Panc1 (cell line): ENCODE results near the gene IKZF3. TPM values are rescaled to one million over a fixed set of nuclear protein-coding genes. Genes with fewer than 3 reads are reported as not detected.

Experiments used
- ATAC-seq: fragments of 200-7000 bp; cut with Tn5 transposase; 2 replicates; pipeline ENCODE4 v1.9.1; 2020; ENCODE audit warnings: mild to moderate bottlenecking, moderate library complexity
- BruUV-seq: library from RNA; stranded (reverse); fragments of 400-500 nt; replicated peaks from 2 replicates; lab custom pipeline; 2021; lab: Mats Ljungman, UMichigan
- CTCF ChIA-PET: fragments of 300-600 bp; sonication (Branson Sonifier 250); formaldehyde crosslinking; loops from one replicate; lab custom pipeline; 2022; ENCODE audit warnings: antibody characterized with exemption; lab: Charles Lee
- POLR2A ChIA-PET: fragments of 300-600 bp; sonication (Branson Sonifier 250); formaldehyde crosslinking; loops from one replicate; lab custom pipeline; 2022; ENCODE audit warnings: antibody characterized with exemption; lab: Charles Lee
- DNase-seq: peaks from one replicate; pipeline ENCODE4 v3.0.0-alpha.2; 2010; ENCODE audit warnings: low read depth, low spot score
- H3K27ac ChIP-seq: 2 replicates; pipeline ENCODE4 v1.5.1; 2011; ENCODE audit warnings: mild to moderate bottlenecking, low read length, inconsistent platforms
- H3K27me3 ChIP-seq: fragments of 200-500 bp; sonication (Bioruptor generic); 2 replicates; pipeline ENCODE4 v1.6.0; 2014; ENCODE audit warnings: low read length, inconsistent platforms; ENCODE audit not compliant: control insufficient read depth, insufficient read depth
- H3K36me3 ChIP-seq: fragments of 200-500 bp; sonication (Bioruptor generic); 2 replicates; pipeline ENCODE4 v1.5.1; 2014; ENCODE audit warnings: inconsistent platforms, mild to moderate bottlenecking, low read length, moderate library complexity; ENCODE audit not compliant: control insufficient read depth, insufficient read depth
- H3K4me1 ChIP-seq: 2 replicates; pipeline ENCODE4 v1.5.1; 2011; ENCODE audit warnings: inconsistent platforms, mild to moderate bottlenecking, low read length, moderate library complexity; ENCODE audit not compliant: control insufficient read depth, insufficient read depth
- H3K4me3 ChIP-seq, 2 experiments: 2 replicates each; pipeline ENCODE4 v1.5.1; 2011 to 2012; ENCODE audit warnings: low read depth in 2 of 2, low read length in 2 of 2, mild to moderate bottlenecking in 2 of 2, inconsistent platforms in 1 of 2, moderate library complexity in 1 of 2
- H3K9me3 ChIP-seq: fragments of 200-500 bp; sonication (Bioruptor generic); 2 replicates; pipeline ENCODE4 v1.5.1; 2014; ENCODE audit warnings: low read depth, mild to moderate bottlenecking, inconsistent platforms, low read length, moderate library complexity; ENCODE audit not compliant: control insufficient read depth, insufficient read depth
- CTCF ChIP-seq: fragments of 450-650 bp; IDR thresholded peaks from 2 replicates; pipeline ENCODE4 v1.5.1; 2017; ENCODE audit warnings: mild to moderate bottlenecking
- POLR2AphosphoS5 ChIP-seq: IDR thresholded peaks from 2 replicates; pipeline ENCODE4 v1.6.1; 2012; ENCODE audit warnings: mild to moderate bottlenecking, low read depth, low read length, moderate library complexity
- REST ChIP-seq, 2 experiments: IDR thresholded peaks; 2 replicates each; pipeline ENCODE4 v1.6.1; 2011 to 2012; ENCODE audit warnings: low read depth in 2 of 2, control low read depth in 1 of 2, low read length in 1 of 2, mild to moderate bottlenecking in 1 of 2, moderate library complexity in 1 of 2; ENCODE audit not compliant: insufficient read depth in 1 of 2
- SIN3A ChIP-seq: IDR thresholded peaks from 2 replicates; pipeline ENCODE4 v1.6.1; 2012; ENCODE audit warnings: low read depth, mild to moderate bottlenecking, low read length, moderate library complexity, borderline replicate concordance; ENCODE audit not compliant: insufficient read depth
- TCF7L2 ChIP-seq: IDR thresholded peaks from 2 replicates; pipeline ENCODE4 v1.6.1; 2011; ENCODE audit warnings: mild to moderate bottlenecking, low read depth, low read length, inconsistent platforms
- in situ Hi-C: cut with HindIII; loops from 2 replicates; pipeline ENCODE4 v1.10.0; 2016; ENCODE audit warnings: low sequenced_read_pairs, low pct_unique_long_range_greater_than_20kb
- intact Hi-C: fragments of 100-400 bp; cut with micrococcal nuclease; formaldehyde crosslinking; loops from one replicate; pipeline ENCODE4 v1.10.0; 2022; ENCODE audit not compliant: unreplicated experiment
- total RNA-seq: library from RNA; stranded (reverse); gene quantifications from one replicate; pipeline ENCODE4 v1.2.1, GENCODE V29; 2021; ENCODE audit not compliant: unreplicated experiment

Gene IKZF3
- total RNA-seq, 1 experiment from 2014 or later, result 0.59 TPM

- Histone ChIP-seq H3K9me3 (no peaks in the 10 kb centered on the region), H3K4me3 (no peak overlapping the region), H3K27me3 (no peaks in the 10 kb centered on the region; the same call in 1 of the 2 replicates), H3K36me3 (no peaks in the 10 kb centered on the region), H3K4me1 (peaks cover 9% of the 10 kb centered on the region; the same call in 1 of the 2 replicates), H3K27ac (no peak overlapping the region)
- ChIA-PET CTCF (no interaction called here), POLR2A (no interaction called here)
- no TSS peak for BruUV-seq
- ATAC-seq, result no peak
- DNase-seq, result no peak
- in situ Hi-C loops (no loop called here), intact Hi-C loops (no loop called here)
- TF ChIP-seq SIN3A (no peak), REST (IDR thresholded peaks at IDR 0.05; ENCODE audit: insufficient read depth in 1 of 2, low read depth in 2 of 2, low read length in 1 of 2) (no peak), CTCF (no peak), TCF7L2 (no peak), POLR2AphosphoS5 (no peak)
Measured at GRCh38 chr17:39757176-39757662, 106.9 kb downstream of the IKZF3 start.

- DNase-seq (no peak), ATAC-seq (no peak)
- TF ChIP-seq SIN3A, result no peak
- no peak for TF ChIP-seq REST (IDR thresholded peaks at IDR 0.05; ENCODE audit: insufficient read depth in 1 of 2, low read depth in 2 of 2, low read length in 1 of 2)
- no peak for TF ChIP-seq CTCF
- TF ChIP-seq POLR2AphosphoS5, result no peak
- no peak for TF ChIP-seq TCF7L2
- in situ Hi-C loops, result no loop called here
- no TSS peak for BruUV-seq
- Histone ChIP-seq H3K4me1 (peaks cover 9% of the 10 kb centered on the region; the same call in 1 of the 2 replicates), H3K27ac (no peak overlapping the region), H3K9me3 (no peaks in the 10 kb centered on the region), H3K4me3 (no peak overlapping the region), H3K27me3 (no peaks in the 10 kb centered on the region; the same call in 1 of the 2 replicates), H3K36me3 (no peaks in the 10 kb centered on the region)
- ChIA-PET CTCF (interaction anchor here (0.6 kb wide), 1 partner anchor 27 kb away, joined by 9 read pairs; no protein-coding TSS in a partner anchor), POLR2A (no interaction called here)
- intact Hi-C loops, result no loop called here
Measured at GRCh38 chr17:39756380-39757079, 107.6 kb downstream of the IKZF3 start.
